ENCODE data around the gene IL17RC. TPM values are rescaled to one million over a fixed set of nuclear protein-coding genes. Genes with fewer than 3 reads are reported as not detected.

The IL17RC gene
- total and polyA plus RNA-seq, 2 of the 4 experiments (the other 2 are of a cell fraction), result 20.8 to 28.3 TPM

GRCh38 chr3:9909221-9910013, 7.5 kb upstream of the IL17RC start:
- H3K18ac ChIP-seq (ENCODE audit: low read depth, low read length), result no peak overlapping the region

More at GRCh38 chr3:9909221-9910013, 7.5 kb upstream of the IL17RC start:
- no peaks in the 10 kb centered on the region for H3K9me3 ChIP-seq (ENCODE audit: control insufficient read depth, insufficient read depth, low read length)
- H3K27me3 ChIP-seq (ENCODE audit: control insufficient read depth, insufficient read depth, low read length), result no peaks in the 10 kb centered on the region
- H2AK9ac ChIP-seq (replicated peaks; ENCODE audit: low read depth, low read length, poor library complexity), result no peak overlapping the region
- H4K20me1 ChIP-seq (ENCODE audit: insufficient read depth, low read length), result no peaks in the 10 kb centered on the region
- no peaks in the 10 kb centered on the region for H3K79me1 ChIP-seq (ENCODE audit: low read depth in 1 of 2, low read length in 2 of 2)
- H3K4ac ChIP-seq (ENCODE audit: low read depth, low read length), result no peak overlapping the region
- DNase-seq (no peak), ATAC-seq (ENCODE audit: low read depth) (no peak)
- peaks cover 8% of the 10 kb centered on the region for H3K4me1 ChIP-seq (ENCODE audit: control insufficient read depth, insufficient read depth, low read length)
- H2BK5ac ChIP-seq (ENCODE audit: low read depth, low read length, poor library complexity, severe bottlenecking), result no peak overlapping the region
- no peak overlapping the region for H3K23ac ChIP-seq (ENCODE audit: low read depth, low read length)
- dilution Hi-C loops (cut with HindIII; ENCODE audit: low sequenced_read_pairs, unreplicated experiment), result no loop called here
- H3K36me3 ChIP-seq (ENCODE audit: control insufficient read depth, insufficient read depth, low read length), result no peaks in the 10 kb centered on the region
- H2AK5ac ChIP-seq (ENCODE audit: low read depth, low read length), result 0 out of 2 replicates have a peak overlapping the region, but pooled peaks have one; percentile 21
- H2BK120ac ChIP-seq (ENCODE audit: low read depth, low read length), result no peak overlapping the region
- H3K9me1 ChIP-seq (ENCODE audit: insufficient read depth, low read length), result peaks cover 6% of the 10 kb centered on the region; the same call in 1 of the 2 replicates
- H4K5ac ChIP-seq (ENCODE audit: low read depth, low read length), result no peak overlapping the region
- no peak overlapping the region for H3K4me3 ChIP-seq (ENCODE audit: insufficient read depth, low read depth, low read length)
- no peak overlapping the region for H3K27ac ChIP-seq (ENCODE audit: insufficient read depth, low read length)
- no peak overlapping the region for H2BK20ac ChIP-seq (ENCODE audit: low read depth, low read length)
- no peak overlapping the region for H3K14ac ChIP-seq (replicated peaks; ENCODE audit: low read depth, low read length)
- ChIA-PET POLR2A (ENCODE audit: unreplicated experiment) (no interaction called here), CTCF (no interaction called here)
- H4K91ac ChIP-seq (ENCODE audit: insufficient read depth, low read depth, low read length), result no peak overlapping the region
- no peak overlapping the region for H2BK15ac ChIP-seq (ENCODE audit: low read depth, low read length)
- TF ChIP-seq ELK1 (IDR thresholded peaks at IDR 0.05; ENCODE audit: borderline replicate concordance, low read depth, low read length) (no peak), CTCF (conservative IDR thresholded peaks at IDR 0.05; ENCODE audit: low read depth, low read length) (no peak), NFE2L2 (IDR thresholded peaks at IDR 0.05; ENCODE audit: low read depth, low read length) (no peak), CEBPB (IDR thresholded peaks at IDR 0.05; ENCODE audit: low read depth, low read length) (no peak)
- in situ Hi-C loops (cut with MboI; ENCODE audit: low sequenced_read_pairs), result no loop called here
- no peak overlapping the region for H4K8ac ChIP-seq (ENCODE audit: low read depth in 2 of 2, low read length in 2 of 2)
- no peak overlapping the region for H3K9ac ChIP-seq (ENCODE audit: low read depth, low read length)
- WGBS, 2 experiments (ENCODE audit: extremely low coverage in 2 of 2, insufficient read length in 1 of 2), result 86% methylated on average over 1 of the region's 7 CpGs; no CpG with 5 or more reads in 1 of the 2 experiments
- H3K56ac ChIP-seq (ENCODE audit: extremely low read depth, insufficient read depth, low read length), result no peak overlapping the region
- BruUV-seq (replicated peaks), result no TSS peak
- no peak overlapping the region for H2AFZ ChIP-seq (replicated peaks; ENCODE audit: low read length, poor library complexity)
- no peak overlapping the region for H3K4me2 ChIP-seq (ENCODE audit: low read depth, low read length)
- intact Hi-C loops (cut with micrococcal nuclease), result no loop called here
